Measurements from ENCODE around the gene SPAM1. TPM values are rescaled to one million over a fixed set of nuclear protein-coding genes. Genes with fewer than 3 reads are reported as not detected.

The SPAM1 gene
- total RNA-seq, 4 donors from 2014 or later = not detected

DNA sequence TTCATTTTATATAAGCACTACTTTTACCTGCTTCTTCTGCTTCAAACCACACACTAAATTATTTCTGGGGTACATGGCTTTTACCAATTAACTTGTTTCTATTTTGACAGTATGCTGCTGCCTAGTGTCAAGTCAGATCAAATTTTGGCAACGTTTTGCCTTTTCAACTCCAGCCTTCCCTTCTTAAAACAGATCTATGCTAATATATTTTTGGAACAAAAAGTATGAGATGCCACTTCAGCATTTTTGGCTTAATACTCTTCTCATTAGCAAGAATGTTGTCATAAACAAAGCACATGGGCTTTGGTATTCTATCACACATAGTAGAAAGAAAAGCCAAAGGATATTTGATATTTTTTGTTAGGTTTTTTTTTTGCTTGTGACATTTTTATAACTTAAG is 47.8 kb downstream of the SPAM1 start:
- intact Hi-C loops (cut with DNase I; ENCODE audit: low total_unique reads) = no loop called here
- Histone ChIP-seq H3K4me3 (no peak overlapping the region), H3K27me3 (no peaks in the 10 kb centered on the region), H3K4me1 (no peaks in the 10 kb centered on the region), H3K27ac (no peak overlapping the region), H3K36me3 (no peaks in the 10 kb centered on the region), H3K9me3 (no peaks in the 10 kb centered on the region)
- DNase-seq = no peak
- TF ChIP-seq CTCF (IDR thresholded peaks at IDR 0.05) (no peak), POLR2A (IDR thresholded peaks at IDR 0.05) (no peak)

GRCh38 chr7:123974326-123974908 is 49.4 kb downstream of the SPAM1 start:
- Histone ChIP-seq H3K4me1 (no peaks in the 10 kb centered on the region), H3K4me3 (no peak overlapping the region), H3K9me3 (no peaks in the 10 kb centered on the region), H3K27me3 (no peaks in the 10 kb centered on the region), H3K27ac (no peak overlapping the region), H3K36me3 (no peaks in the 10 kb centered on the region)
- TF ChIP-seq POLR2A (IDR thresholded peaks at IDR 0.05) (no peak), CTCF (IDR thresholded peaks at IDR 0.05) (no peak)
- DNase-seq = no peak
- intact Hi-C loops (cut with DNase I; ENCODE audit: low total_unique reads) = no loop called here

DNA sequence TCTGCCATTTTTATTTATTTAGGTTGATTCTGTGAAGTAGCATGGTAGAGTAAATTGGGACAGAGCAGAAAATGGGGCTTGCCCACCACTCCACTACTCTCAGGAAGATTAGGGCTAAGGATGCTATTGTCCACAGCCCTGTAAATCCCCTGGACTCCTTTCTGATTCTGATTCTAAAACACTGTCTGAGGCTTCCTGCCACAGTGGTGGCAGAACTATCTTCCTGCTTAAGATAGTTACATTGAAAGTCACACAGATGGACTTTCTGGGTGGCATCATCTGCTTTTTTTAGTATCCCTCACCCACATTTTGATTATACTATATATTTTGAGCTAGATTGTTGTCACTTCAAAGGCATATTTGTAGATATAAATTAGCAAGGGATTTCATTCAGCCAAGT is 50.0 kb downstream of the SPAM1 start:
- Histone ChIP-seq H3K27me3 (no peaks in the 10 kb centered on the region), H3K36me3 (no peaks in the 10 kb centered on the region), H3K27ac (no peak overlapping the region), H3K9me3 (no peaks in the 10 kb centered on the region), H3K4me3 (no peak overlapping the region), H3K4me1 (no peaks in the 10 kb centered on the region)
- intact Hi-C loops (cut with DNase I; ENCODE audit: low total_unique reads) = no loop called here
- no peak for TF ChIP-seq POLR2A (IDR thresholded peaks at IDR 0.05)
- TF ChIP-seq CTCF (IDR thresholded peaks at IDR 0.05) = no peak
- no peak for DNase-seq

GRCh38 chr7:123977081-123977480 is 52.0 kb downstream of the SPAM1 start:
- no peak for DNase-seq
- intact Hi-C loops (cut with DNase I; ENCODE audit: low total_unique reads) = no loop called here
- Histone ChIP-seq H3K9me3 (no peaks in the 10 kb centered on the region), H3K4me1 (no peaks in the 10 kb centered on the region), H3K27me3 (no peaks in the 10 kb centered on the region), H3K27ac (no peak overlapping the region), H3K4me3 (no peak overlapping the region), H3K36me3 (no peaks in the 10 kb centered on the region)
- TF ChIP-seq POLR2A (IDR thresholded peaks at IDR 0.05) (no peak), CTCF (IDR thresholded peaks at IDR 0.05) (no peak)

DNA sequence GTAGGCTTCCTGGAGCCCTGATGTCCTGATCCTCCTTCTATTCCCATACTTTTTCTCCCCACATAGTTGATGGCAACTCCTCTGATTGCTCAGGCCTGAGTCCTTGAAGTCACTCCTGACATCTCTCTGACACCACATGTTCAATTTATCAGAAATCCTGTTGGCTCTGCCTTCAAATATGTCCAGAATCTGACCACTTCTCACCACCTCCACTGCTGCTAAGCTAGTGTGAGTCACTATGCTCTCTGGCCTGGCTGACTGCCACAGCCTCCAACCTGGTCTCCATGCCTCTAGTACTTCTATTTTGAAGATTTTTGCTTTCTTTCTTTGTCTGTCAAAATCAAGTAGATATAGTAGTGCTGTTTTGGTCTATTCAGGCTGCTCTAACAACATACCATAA is 54.8 kb downstream of the SPAM1 start:
- Histone ChIP-seq H3K27me3 (no peaks in the 10 kb centered on the region), H3K4me3 (no peak overlapping the region), H3K9me3 (no peaks in the 10 kb centered on the region), H3K27ac (no peak overlapping the region), H3K4me1 (no peaks in the 10 kb centered on the region), H3K36me3 (no peaks in the 10 kb centered on the region)
- intact Hi-C loops (cut with DNase I; ENCODE audit: low total_unique reads) = no loop called here
- no peak for DNase-seq
- TF ChIP-seq CTCF (IDR thresholded peaks at IDR 0.05) (no peak), POLR2A (IDR thresholded peaks at IDR 0.05) (no peak)

Measured in uterus (tissue), 4 donors.